ENCODE results near the gene MRPL44.
"Not testable (repeated sequence)": the region's sequence is repeated elsewhere in the genome, so short reads cannot be mapped to it uniquely, and the experiment has no call there.

MRPL44 gene

GRCh38 chr2:223970343-223971128 is 13.3 kb downstream of the MRPL44 start:
- peak in 2 of 3 donors; percentile 20 to 45 for DNase-seq (ENCODE audit: low read depth in 3 of 3)

DNA sequence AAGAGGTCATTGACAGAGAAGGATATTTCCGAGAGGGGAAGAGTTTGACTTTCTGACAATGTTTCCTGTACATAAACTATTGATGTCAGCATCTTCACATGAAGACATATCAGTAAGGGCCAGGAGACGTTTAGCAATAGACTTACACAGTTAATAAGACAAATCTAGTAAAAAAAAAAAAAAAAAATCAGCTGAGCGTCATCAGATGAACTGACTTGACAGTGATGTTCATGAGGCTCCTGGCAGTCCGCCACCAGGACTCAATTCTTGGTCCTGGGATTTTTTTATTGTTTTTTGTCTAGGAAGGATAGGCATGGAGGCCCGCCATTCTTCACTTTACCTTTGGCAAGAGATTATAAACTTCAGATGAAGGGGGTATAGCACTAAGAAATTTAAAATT is 14.5 kb downstream of the MRPL44 start:
- no peak for DNase-seq (ENCODE audit: low read depth in 3 of 3)

GRCh38 chr2:223972656-223973102 is 15.4 kb downstream of the MRPL44 start:
- no peak for DNase-seq (ENCODE audit: low read depth in 3 of 3)

DNA sequence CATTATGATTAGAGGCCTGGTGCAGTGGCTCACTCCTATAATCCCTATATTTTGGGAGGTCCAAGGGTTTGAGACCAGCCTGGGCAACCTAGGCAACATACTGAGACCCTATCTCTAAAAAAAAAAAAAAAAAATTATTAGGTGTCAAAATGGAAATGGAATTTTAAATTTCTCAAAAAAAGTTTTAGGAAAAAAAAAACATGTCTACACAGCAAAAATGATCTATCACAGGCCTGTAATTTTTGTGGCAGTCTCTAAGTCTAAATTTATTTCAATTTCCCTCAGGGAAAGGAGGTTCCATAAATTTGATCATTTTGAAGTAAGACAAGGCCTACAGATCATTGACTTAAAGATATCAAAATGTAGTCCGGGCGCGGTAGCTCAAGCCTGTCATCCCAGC is 16.3 kb downstream of the MRPL44 start:
- no peak for DNase-seq (ENCODE audit: low read depth in 3 of 3)

GRCh38 chr2:223976635-223977226 is 19.5 kb downstream of the MRPL44 start:
- no peak for DNase-seq (ENCODE audit: low read depth in 3 of 3)

- DNase-seq (ENCODE audit: low read depth in 3 of 3), result no peak
Measured at GRCh38 chr2:223978451-223978850, 21.2 kb downstream of the MRPL44 start.

- DNase-seq (ENCODE audit: low read depth in 3 of 3), result no peak
Measured at GRCh38 chr2:223979730-223980396, 22.6 kb downstream of the MRPL44 start.

DNA sequence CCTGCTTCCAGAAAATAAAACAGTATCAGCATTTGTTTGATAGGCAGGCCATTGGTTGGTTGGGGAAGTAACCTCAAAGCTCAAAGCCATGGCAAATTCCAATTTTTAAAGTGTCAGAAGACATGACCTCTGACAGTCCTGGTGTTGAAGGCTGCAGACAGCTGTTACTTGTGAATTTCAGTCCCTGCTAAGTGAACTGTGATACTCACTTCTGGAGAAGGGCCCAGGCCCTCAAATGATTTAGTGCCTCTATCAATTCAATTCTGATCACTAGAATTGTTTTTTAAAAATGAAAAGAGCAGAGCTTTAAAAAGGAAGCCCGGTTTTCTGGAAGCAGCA is 23.1 kb downstream of the MRPL44 start:
- DNase-seq (ENCODE audit: low read depth in 3 of 3), result no peak

- DNase-seq (ENCODE audit: low read depth in 3 of 3), result no peak
Measured at GRCh38 chr2:223980803-223981202, 23.5 kb downstream of the MRPL44 start.

DNA sequence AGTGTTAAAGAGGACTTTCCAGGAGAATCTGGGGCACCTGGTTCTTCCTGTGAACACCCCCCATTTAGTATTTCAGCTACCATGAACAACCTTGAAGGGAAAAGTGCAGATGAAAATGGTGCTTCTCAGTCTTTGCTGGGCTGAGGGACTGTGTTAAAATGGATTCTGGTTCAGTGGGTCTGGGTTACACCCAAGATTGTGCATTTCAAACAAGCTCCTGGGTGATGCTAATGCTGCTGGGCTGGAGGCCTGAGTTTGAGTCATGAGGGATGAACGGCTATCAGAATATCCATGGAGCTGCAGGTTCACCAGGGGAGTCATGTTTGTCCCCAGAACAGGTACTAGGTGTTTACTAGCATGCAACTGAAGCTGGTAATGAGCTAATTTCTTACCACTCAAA is 24.0 kb downstream of the MRPL44 start:
- DNase-seq (ENCODE audit: low read depth in 3 of 3), result no peak

- DNase-seq (ENCODE audit: low read depth in 3 of 3), result no peak
Measured at GRCh38 chr2:223989206-223989855, 32.1 kb downstream of the MRPL44 start.

GRCh38 chr2:223989856-223990232 is 32.6 kb downstream of the MRPL44 start:
- DNase-seq (ENCODE audit: low read depth in 3 of 3), result no peak

DNA sequence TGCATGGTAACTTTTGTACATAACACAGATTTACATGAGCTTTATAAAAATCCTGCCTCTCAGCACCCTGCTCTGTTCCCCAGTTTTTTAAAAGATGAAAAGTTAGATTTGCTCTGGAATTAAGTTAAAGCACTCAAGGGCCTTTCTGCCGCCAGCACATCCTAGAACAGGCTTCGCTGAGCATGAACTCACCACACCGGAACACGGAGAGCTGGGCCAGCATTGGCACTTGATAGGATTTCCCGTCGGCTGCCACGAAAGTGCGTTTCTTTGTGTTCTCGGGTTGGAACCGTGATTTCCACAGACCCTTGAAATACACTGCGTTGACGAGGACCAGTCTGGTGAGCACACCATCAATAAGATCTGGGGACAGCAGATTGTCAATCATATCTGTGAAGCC is 34.3 kb downstream of the MRPL44 start:
- no peak for DNase-seq (ENCODE audit: low read depth in 3 of 3)

DNA sequence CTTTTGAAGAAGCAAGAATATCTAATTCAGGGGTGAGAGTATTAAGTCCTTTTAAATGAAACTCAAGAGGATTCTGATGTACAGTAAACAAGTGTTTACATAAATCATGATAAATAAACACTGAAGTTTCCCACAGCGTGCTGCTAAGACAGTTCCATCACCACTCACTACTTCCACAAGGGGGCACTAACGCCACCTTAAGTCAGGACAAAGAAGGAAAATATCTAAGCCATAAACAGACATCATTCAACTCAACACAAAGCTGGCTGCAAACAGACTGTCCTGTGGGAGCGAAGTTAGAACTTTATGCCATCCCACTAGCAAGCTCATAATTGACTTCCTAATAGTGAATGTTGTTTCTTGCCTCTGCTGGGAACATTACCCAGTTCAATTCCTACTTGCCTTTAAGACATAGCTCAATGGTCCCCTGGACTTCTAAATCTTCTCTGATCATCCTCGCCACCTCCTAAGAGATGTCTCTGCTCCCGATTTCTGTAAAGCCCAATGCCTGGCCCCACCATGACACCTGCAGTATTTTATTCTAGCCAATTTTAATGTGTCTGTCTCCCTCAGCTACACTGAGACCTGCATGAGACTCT is 36.5 kb downstream of the MRPL44 start:
- peak; percentile 20 to 53 (median 32) for DNase-seq (ENCODE audit: low read depth in 3 of 3)

GRCh38 chr2:223994562-223995162 is 37.4 kb downstream of the MRPL44 start:
- no peak for DNase-seq (ENCODE audit: low read depth in 3 of 3)

DNA sequence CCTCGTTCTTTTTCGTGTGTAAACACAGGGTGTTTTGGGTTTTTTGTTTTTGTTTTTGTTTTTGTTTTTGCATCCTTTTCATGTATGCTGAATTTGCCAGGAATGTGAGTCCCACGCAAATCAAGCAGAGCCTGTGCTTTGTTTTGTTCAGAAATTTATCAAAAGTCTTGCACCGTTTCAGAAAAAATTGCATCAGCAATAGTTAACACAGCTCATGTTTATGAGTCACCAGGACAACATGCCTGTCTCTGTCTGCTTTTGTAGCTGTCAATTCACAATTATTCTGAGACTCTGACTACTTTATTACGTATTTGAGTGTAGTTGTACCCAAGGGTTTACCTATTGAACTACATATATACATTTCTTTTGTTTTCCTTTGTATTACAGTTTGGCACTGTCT is 38.3 kb downstream of the MRPL44 start:
- no peak for DNase-seq (ENCODE audit: low read depth in 3 of 3)

DNA sequence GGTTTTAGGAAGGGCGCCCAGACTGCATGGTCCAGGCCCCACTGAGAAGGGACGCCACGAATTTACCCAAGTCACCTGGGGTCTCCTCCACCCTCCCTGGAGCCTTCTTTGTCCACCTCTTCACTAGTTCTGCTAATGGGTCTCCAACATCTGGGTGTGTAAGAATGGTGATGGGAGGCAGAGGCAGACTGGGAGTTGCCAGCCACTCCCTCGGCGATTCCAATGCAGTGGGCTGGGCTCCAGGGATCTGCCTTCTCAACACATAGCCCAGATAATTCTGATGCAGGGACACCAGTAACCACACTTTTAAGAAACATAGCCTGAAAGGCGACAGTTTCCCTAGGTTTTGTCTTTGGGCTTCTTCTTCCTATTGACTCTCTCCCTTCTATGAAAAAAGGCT is 39.1 kb downstream of the MRPL44 start:
- DNase-seq (ENCODE audit: low read depth in 3 of 3), result no peak

GRCh38 chr2:223997938-223998337 is 40.7 kb downstream of the MRPL44 start:
- DNase-seq (ENCODE audit: low read depth in 3 of 3), result no peak

- no peak for DNase-seq (ENCODE audit: low read depth in 3 of 3)
Measured at GRCh38 chr2:223998948-223999347, 41.7 kb downstream of the MRPL44 start.

GRCh38 chr2:223999862-224000261 is 42.6 kb downstream of the MRPL44 start:
- DNase-seq (ENCODE audit: low read depth in 3 of 3), result no peak

DNA sequence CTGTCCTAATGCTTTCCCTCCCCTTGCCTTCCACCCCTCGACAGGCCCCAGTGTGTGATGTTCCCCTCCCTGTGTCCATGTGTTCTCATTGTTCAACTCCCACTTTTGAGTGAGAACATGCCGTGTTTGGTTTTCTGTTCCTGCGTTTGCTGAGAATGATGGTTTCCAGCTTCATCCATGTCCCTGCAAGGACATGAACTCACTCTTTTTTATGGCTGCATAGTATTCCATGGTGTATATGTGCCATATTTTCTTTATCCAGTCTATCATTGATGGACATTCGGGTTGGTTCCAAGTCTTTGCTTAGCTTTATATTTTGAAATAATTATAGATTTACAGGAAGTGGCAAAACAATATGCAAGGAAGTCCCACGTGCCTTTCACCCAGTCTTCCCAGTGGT is 43.4 kb downstream of the MRPL44 start:
- not testable (repeated sequence) for DNase-seq (ENCODE audit: low read depth in 3 of 3)
